Pancreas (tissue), 10 donors: ENCODE results near the gene FCMR. TPM values are rescaled to one million over a fixed set of nuclear protein-coding genes. Genes with fewer than 3 reads are reported as not detected.

ENCODE experiments used
- ATAC-seq, 4 donors: fragments of 200-7000 bp; cut with Tn5 transposase; one replicate each; pipeline versions ENCODE4 v1.8.0 to v1.9.1; 2020; ENCODE audit warnings: mild to moderate bottlenecking in 4 of 4, moderate library complexity in 4 of 4
- DNase-seq, 6 donors: peaks; one replicate each; pipeline ENCODE4 v3.0.0-alpha.2; 2020
- FAIRE-seq: peaks from 2 replicates; lab custom pipeline; 2012; peaks lifted over from hg19 to GRCh38; lab: Jason Lieb, UNC
- H3K27ac ChIP-seq, 4 donors: fragments of 200-600 bp; sonication (generic); 1 replicate in 3 of 4; 2 replicates in 1 of 4; pipeline versions ENCODE4 v1.5.0 to v1.8.0; 2020
- H3K27me3 ChIP-seq, 4 donors: fragments of 200-600 bp; one replicate each; pipeline ENCODE4 v1.8.0; 2021
- H3K36me3 ChIP-seq, 3 donors: fragments of 200-600 bp; sonication (generic) in 1 of 3; one replicate each; pipeline versions ENCODE4 v1.5.0 to v1.8.0; 2020 to 2021
- H3K4me1 ChIP-seq, 3 donors: fragments of 200-600 bp; one replicate each; pipeline ENCODE4 v1.8.0; 2021
- H3K4me3 ChIP-seq, 4 donors: fragments of 200-600 bp; sonication (generic) in 2 of 4; one replicate each; pipeline versions ENCODE4 v1.5.0 to v1.8.0; 2020 to 2021
- H3K9me3 ChIP-seq, 4 donors: fragments of 200-600 bp; one replicate each; pipeline ENCODE4 v1.8.0; 2021
- CTCF ChIP-seq, 4 donors: fragments of 200-600 bp; sonication (generic) in 3 of 4; IDR thresholded peaks; one replicate each; pipeline versions ENCODE4 v1.5.0 to v1.8.0; 2021; ENCODE audit warnings: antibody characterized with exemption in 4 of 4
- WGBS, 2 donors: extraction: QIAGEN DNeasy Blood & Tissue Kit; methylation state at CpG; one replicate each; pipeline ENCODE4 v1.1.7; 2013; 5-methylcytosine and 5-hydroxymethylcytosine counted together
- intact Hi-C, 3 donors: fragments of 100-400 bp; cut with DNase I; formaldehyde crosslinking; loops; one replicate each; pipeline versions ENCODE4 v1.11.1 to v1.14.2; 2022
- polyA plus RNA-seq, 2 donors: library from polyadenylated mRNA; stranded (reverse); fragments of 200-250 nt; gene quantifications; one replicate each; pipeline ENCODE4 v1.2.3, GENCODE V29; 2013
- total RNA-seq, 6 donors: library from RNA; stranded (reverse); fragmentation: NEBNext Ultra II Directional in 4 of 6; extraction: Animal tissue kit (Norgen Biotek cat#: 25700) in 4 of 6; gene quantifications; one replicate each; pipeline versions ENCODE4 v1.2.1 to v1.2.4, GENCODE V29; 2021 to 2023
- donor health status: healthy with polysubstance abuse.
- donor health status: DM: no; HTN: no; CAD: no; lungs with moderate emphysema.
- donor health status: DM: no; HTN: no; CAD: no.
- donor health status: control.
- donor health status: control.
- donor health status: Bipolar disorder and iron deficiency.
- donor health status: DM: yes; HTN: yes; CAD: no.
- donor health status: DM: no; HTN: no; CAD: no.
- donor health status: DM: no; HTN: no; CAD: no.
- donor health status: DM: yes; HTN: yes; CAD: no.

The FCMR gene
- total and polyA plus RNA-seq, 8 donors = 0.58 to 2.0 (median 0.97) TPM

DNA sequence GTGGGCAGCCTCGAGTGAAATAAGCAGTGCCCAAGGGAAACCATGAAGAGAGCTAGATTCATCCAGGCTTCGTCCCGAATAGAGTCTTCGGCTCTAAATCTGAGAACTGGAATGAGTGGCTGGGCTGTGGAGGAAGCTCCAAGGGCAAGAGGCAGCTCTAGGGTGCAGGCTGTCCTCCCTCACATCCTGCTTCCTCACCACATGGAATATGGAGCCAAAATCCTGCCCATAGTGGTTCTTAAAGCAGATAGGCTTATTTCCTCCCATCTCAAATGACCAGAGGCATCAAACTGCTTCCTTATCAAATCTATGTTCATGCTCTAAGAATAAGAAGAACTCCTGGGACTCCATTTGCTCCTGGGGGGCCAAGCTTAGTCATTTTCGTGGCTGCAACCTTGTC, 22.0 kb downstream of the FCMR start:
- Histone ChIP-seq H3K4me1 (peaks cover 0 to 10% (median 0%) of the 10 kb centered on the region in 3 donors), H3K27me3 (no peaks in the 10 kb centered on the region), H3K4me3 (no peak overlapping the region), H3K27ac (no peak overlapping the region), H3K36me3 (no peaks in the 10 kb centered on the region), H3K9me3 (no peaks in the 10 kb centered on the region)
- FAIRE-seq (no peak), ATAC-seq (no peak), DNase-seq (no peak)
- intact Hi-C loops = no loop called here
- 58 to 63% methylated on average over 5 of the region's 5 CpGs for WGBS, 2 donors
- TF ChIP-seq CTCF (IDR thresholded peaks at IDR 0.05) = no peak

GRCh38 chr1:206898915-206899431, 22.8 kb downstream of the FCMR start:
- Histone ChIP-seq H3K36me3 (no peaks in the 10 kb centered on the region), H3K4me3 (no peak overlapping the region), H3K9me3 (no peaks in the 10 kb centered on the region), H3K4me1 (peaks cover 0 to 10% (median 0%) of the 10 kb centered on the region in 3 donors), H3K27me3 (no peaks in the 10 kb centered on the region), H3K27ac (no peak overlapping the region)
- ATAC-seq (no peak), DNase-seq (no peak), FAIRE-seq (no peak)
- 74 to 77% methylated on average over 13 of the region's 13 CpGs for WGBS, 2 donors
- TF ChIP-seq CTCF (IDR thresholded peaks at IDR 0.05) = no peak
- intact Hi-C loops = no loop called here

DNA sequence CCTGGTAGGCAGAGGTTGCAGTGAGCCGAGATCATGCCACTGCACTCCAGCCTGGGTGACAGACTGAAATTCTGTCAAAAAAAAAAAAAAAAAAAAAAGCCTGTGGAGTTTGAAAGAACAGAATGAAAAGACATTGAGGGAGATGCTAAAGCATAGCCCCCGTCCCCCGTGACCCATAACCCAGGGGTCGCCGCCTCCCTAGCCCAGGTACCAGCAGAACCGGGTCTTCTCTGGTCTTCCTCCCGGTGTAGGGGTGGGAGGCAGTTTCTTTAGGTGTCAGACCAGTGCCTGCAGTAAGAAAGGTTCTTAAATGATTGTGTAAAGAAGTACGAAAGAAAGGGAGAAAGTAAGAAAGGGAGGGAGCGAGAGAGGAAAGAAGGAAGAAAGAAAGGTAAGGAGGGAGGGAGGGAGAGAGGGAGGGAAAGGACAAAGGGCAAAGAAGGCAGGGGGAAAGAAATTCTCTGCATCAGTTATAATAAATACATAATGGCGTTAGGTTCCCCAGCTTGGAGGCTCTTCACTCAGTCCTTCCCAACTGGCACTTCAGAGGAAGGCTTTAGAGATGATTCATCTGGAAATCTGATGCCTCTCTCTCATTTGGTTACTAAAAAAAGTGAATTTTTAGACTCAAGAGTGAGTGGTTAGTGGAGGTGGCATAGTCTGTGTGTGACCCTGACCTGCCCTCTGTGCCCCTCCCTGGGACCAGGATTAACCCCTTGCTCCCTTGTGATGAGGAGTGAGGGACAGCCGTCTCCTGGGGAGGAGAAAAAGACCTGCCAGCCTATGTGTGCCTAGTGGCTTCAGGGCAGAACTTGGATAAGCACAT, 23.4 kb downstream of the FCMR start:
- Histone ChIP-seq H3K4me3 (no peak overlapping the region), H3K27ac (no peak overlapping the region), H3K36me3 (no peaks in the 10 kb centered on the region), H3K27me3 (no peaks in the 10 kb centered on the region), H3K9me3 (no peaks in the 10 kb centered on the region), H3K4me1 (peaks cover 0 to 10% (median 0%) of the 10 kb centered on the region in 3 donors)
- 73 to 75% methylated on average over 11 of the region's 11 CpGs for WGBS, 2 donors
- no peak for FAIRE-seq
- ATAC-seq = no peak
- no peak for DNase-seq
- TF ChIP-seq CTCF (IDR thresholded peaks at IDR 0.05) = no peak
- intact Hi-C loops = no loop called here

DNA sequence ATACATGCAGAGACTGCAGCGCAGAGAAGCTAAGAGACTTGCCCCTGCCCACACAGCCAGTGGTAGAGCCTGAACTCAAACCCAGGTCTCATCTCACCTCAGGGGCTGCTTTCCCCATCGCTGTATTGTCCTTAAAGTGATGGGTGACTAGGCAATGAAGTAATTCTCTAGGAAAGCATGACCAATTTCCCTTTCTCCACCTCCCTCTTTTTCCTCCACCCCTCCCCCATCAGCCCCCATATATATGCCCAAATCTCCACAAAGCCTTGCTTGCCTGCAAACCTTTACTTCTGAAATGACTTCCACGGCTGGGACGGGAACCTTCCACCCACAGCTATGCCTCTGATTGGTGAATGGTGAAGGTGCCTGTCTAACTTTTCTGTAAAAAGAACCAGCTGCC, 24.6 kb downstream of the FCMR start, which contains the start of gene IL24:
Gene IL24, plus strand, starts transcription at position 269 of the 400 bp plus-strand sequence. CDS start 390 bp downstream, outside the sequence.
- 63 to 72% methylated on average over 4 of the region's 4 CpGs for whole genome bisulfite sequencing, 2 donors
- ATAC-seq (no peak), DNase-seq (no peak), FAIRE-seq (no peak)
- no peaks in the 10 kb centered on the region for H3K27me3 ChIP-seq
- intact Hi-C loops = no loop called here
- H3K4me1 ChIP-seq = peaks cover 0 to 10% (median 0%) of the 10 kb centered on the region in 3 donors
- H3K9me3 ChIP-seq = no peaks in the 10 kb centered on the region
- no peak within 1 kb of the TSS for H3K27ac ChIP-seq
- TF ChIP-seq CTCF (IDR thresholded peaks at IDR 0.05) = no peak
- no peak within 1 kb of the TSS for H3K4me3 ChIP-seq
- H3K36me3 ChIP-seq = no peaks in the 10 kb centered on the region

GRCh38 chr1:206896261-206896660, 25.5 kb downstream of the FCMR start:
- DNase-seq = no peak
- Histone ChIP-seq H3K4me3 (no peak overlapping the region), H3K27ac (no peak overlapping the region), H3K27me3 (no peaks in the 10 kb centered on the region), H3K36me3 (no peaks in the 10 kb centered on the region), H3K9me3 (no peaks in the 10 kb centered on the region), H3K4me1 (peaks cover 0 to 10% (median 0%) of the 10 kb centered on the region in 3 donors)
- TF ChIP-seq CTCF (IDR thresholded peaks at IDR 0.05) = no peak
- peak in 1 of 4 donors; percentile 9 for ATAC-seq
- intact Hi-C loops = no loop called here
- no peak for FAIRE-seq
- WGBS, 2 donors = 87 to 90% methylated on average over 3 of the region's 3 CpGs
